Erythroblast (primary cell): Measurements from ENCODE around the gene WDR82.

Experiments used
- GATA1 ChIP-seq: IDR thresholded peaks from 2 replicates; pipeline ENCODE4 v1.6.1; 2011; ENCODE audit warnings: low read depth, mild to moderate bottlenecking, control low read depth, low read length, moderate library complexity
- POLR2A ChIP-seq: IDR thresholded peaks from 2 replicates; pipeline ENCODE4 v1.6.1; 2011; ENCODE audit warnings: mild to moderate bottlenecking, low read length

DNA sequence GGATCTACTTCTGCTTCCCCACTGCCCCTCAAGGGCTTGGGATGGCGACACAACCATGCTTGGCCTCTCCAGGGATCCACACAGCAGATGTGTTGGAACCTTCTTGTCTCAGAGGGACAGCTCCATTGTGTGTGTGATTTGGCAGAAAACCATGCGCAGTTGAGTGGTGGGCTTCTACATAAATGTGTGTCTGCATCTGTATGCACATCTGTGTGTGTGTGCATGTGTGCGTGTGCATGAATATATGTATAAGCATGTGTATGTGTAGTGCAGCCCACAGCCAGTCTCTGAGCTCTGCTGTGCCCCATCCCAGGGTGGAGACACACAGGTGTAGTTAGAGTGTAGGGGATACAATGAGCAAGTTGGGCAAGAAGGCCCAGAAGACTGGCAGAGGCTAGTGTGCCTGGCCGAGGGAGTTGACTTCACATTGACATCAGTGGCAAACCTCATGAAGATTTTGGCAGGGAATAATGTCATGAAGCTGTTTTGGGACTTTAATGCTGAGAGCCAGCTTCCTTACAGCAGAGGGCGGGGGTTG, 17.3 kb upstream of the WDR82 start:
- TF ChIP-seq POLR2A (no peak), GATA1 (no peak)
